SH-SY5Y (cell line): Measurements from ENCODE around the gene PAX2.

Experiments used
- GATA2 ChIP-seq: IDR thresholded peaks from 2 replicates; pipeline ENCODE4 v1.6.1; 2011; ENCODE audit warnings: mild to moderate bottlenecking, low read depth, low read length
- GATA3 ChIP-seq: IDR thresholded peaks from 2 replicates; pipeline ENCODE4 v1.6.1; 2011; ENCODE audit warnings: low read depth, mild to moderate bottlenecking, low read length, moderate library complexity

Gene PAX2

DNA sequence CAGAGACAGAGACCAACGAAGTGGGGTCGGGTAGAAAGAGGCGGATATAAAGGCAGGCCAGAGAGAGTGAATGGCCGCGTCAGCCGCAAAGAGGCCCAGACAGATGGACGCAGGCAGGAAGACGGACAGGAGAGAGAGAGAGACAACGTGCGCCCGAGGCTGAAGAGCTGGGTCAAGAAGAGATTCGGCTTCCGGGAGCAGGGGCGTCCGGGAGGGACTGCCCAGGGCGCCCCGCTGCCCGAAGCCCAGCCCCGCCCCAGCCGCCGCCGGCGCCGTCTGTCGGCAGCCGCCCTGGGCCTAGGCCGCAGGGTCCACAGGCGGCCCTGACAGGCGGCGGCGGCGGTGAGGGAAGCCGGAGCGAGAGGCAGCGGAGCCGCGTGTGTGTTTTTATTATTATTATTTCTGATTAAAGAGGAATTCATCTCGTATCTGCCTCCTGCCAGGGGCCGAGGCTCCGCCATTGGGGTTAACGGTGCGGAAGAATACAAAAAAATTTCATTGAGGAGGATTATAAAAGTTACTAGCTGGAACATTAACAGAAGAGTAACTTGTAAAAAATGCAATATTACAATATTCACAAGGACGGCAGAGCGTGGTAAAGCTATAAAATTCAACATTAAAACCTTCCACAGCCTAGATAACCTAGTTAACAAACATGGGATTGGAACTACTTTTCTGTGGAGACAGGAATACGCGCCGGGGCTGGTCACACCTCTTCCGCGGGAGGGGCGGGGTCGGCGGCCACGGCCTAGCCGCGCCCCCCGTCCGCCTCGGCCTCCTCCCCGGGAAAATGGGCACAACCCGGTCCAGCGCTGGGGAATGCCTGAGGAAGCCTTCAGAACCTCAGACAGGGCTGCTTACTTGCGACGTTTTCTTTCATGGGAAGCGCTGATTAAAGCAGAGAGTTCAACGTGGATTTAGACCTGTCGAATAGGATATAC is 29.7 kb upstream of the PAX2 start:
- TF ChIP-seq GATA3 (no peak), GATA2 (no peak)

DNA sequence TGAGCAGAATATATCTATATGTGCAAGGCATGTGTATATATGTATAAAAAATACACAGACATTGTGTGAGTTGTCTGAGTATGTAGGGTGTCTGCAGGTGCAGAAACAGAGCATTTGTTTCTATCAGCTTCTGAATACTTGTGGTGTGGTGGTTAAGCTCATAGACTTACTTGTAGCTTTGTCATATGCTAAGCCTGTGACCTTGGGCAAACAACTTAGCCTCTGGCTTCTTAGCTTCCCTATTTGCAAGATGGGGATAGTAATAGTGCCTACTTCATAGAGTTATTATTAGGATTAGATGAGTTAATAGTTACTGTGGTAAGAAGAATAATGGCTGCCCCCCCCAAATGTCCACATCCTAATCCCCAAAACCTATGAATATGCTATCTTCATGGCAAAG is 28.2 kb upstream of the PAX2 start:
- TF ChIP-seq GATA3 (no peak), GATA2 (no peak)

DNA sequence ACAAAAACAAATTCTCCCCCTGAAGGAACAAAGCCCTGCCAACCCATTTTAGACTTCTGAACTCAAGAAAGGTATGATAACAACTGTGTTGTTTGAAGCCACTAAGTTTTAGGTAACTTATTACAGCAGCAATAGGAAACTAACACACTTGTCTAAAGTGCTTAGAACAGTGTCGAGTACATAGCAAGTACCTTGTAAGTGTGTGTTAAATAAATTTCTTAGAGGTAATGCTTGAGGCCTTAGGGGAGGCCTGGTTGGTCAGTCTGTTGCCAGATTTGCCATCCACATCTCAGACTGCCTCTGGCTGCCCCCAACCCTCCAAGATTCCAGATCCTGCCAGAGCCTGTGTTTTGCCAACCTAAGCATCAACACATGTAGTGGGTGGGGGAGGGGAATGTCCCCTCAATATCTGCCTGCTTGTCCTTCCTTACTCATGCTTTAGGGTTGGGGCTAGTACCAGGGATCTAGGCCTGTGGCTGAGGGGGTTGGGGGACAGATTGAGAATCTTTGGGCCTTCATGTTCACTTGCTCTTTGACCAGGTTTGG is 27.1 kb upstream of the PAX2 start:
- TF ChIP-seq GATA3 = no peak
- TF ChIP-seq GATA2 = no peak

DNA sequence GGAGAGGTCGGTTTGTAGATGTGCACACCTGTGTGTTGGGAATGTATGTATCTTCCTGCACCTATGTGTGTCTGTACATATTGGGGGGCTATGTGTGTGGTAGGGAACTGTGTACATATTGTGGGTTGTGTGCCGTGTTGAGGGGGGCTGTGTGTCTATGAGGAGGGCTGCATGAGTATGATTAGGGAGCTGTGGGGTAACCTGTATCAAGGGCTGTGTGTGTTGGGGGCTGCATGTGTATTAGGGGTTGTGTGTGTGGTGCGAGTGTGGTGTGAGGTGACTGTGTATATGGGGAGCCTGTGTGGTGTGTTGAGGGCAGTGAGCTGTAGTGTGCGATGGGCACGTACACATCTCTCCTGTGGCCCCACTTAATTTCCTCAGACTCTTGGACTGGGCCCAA is 22.2 kb upstream of the PAX2 start:
- no peak for TF ChIP-seq GATA2
- TF ChIP-seq GATA3 = no peak

DNA sequence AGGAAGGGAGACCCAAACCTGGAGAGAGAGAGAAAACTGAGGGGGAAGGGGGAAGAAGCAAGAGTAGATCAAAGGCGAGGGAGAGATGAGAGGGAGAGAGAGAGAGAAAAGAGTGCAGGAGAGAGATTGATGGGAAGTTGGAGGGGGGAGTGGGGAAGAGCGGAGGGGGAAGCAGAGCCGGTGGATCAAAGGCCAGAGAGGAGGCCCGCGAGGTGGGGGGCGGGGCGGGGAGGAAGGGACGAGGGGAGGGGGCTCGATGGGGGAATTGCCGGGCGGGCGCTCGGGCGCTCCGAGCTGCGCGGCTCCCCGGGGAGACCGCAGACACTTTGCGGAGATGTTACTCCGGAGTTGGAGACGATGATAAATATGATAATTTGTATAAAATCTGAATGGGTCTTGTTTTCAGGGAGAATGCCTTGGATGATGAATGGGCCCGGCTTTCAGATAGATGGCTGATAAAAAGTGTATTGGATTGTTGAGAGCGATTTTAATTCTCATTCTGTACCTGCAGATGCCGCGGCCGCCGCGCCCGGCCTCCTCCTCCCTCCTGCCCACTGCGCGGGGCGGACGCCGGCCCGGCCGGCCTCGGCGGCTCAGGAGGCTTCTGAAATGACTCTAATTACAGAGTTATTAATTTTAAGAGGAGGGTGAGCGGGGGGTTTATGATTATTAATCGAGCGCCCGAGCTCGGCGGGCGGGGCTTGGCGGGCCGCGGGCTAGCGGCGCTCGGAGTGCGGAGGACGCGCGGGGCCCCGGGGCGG is 21.4 kb upstream of the PAX2 start:
- no peak for TF ChIP-seq GATA3
- no peak for TF ChIP-seq GATA2

DNA sequence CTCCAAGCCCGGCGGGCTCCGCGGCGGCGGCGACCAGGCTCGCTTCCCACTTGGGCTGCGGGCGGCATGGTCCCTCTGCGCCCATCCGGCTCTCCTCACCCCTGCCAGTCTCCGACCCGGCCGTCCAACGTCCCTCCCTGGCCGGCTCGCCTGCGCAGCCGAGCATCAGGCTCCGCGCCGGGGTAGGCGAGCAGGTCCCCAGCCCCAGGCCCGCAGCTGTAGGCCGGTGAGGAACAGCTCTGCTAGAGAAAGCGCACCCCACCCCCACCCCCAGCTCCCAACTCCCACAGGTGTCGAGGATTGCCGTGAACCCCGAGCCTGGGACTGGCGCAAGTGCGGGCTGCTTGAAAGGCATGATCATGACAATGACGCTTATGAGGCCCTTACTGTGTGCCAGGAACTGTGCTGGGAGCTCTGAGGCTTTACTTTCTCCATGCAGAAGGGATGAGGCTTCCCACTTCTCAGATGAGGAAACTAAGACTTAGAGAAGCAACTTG is 20.8 kb upstream of the PAX2 start:
- TF ChIP-seq GATA2 (no peak), GATA3 (no peak)

DNA sequence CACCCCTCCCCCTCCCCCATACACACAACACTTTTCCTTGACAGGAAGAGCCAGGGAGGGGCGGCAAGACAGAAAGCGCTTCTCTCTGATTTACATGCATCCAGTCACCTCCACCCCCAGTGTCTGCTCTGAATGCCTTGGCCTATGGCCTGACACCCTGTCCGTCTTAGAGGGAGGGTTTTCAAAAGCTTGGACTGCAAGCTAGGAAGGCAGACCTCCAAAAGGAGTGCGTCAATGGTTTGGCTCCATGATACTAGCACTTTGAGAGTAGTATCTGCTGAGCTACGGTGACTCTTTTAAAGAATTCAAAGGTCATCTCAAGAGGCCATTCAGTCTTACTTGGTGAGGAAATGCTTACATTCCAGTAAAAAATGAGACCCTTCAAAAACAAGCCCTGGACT is 20.3 kb upstream of the PAX2 start:
- TF ChIP-seq GATA3 = no peak

DNA sequence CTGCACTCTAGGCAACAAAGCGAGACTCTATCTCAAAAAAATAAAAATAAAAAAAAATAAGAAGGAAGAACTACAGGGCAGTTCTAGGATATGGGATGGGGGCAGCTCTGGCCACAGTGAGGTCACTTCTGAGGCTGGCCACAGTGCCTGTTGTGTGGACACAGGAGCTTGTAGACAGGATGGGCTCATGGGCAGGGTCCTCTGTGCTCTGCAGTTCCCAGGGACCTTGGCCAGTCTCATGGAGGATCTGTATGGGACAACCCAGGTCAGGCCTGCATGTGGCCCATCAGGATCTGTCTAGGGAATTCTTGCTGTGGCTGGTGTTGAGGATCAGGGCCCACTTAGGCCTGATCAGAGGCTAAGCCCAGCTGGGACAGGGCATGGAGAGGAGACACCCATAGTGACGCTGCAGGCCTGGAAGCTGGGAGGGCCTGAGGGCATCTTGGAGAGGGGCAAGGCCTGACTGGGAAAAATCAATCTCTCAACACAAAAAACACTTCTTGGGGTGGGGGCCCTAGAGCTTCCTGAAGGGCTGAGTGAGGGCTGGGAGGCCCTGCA is 19.4 kb upstream of the PAX2 start:
- TF ChIP-seq GATA2 (no peak), GATA3 (no peak)

DNA sequence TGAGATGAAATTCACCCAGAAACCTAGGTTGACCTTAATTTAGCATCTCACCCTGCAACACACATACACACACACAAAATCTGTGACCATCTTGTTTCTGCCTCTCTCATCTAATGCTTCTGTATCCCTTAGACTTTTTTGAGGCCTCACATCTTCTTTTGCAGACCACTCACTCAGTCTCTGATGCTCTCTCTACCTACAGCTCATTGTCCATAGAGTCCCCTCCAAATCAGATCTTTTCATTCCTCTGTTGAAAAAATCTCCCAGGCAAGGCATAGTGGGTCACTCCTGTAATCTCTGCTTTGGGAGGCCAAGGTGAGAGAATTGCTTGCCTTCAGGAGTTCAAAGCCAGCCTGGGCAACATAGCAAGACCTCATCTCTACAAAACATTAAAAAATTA is 17.6 kb upstream of the PAX2 start:
- TF ChIP-seq GATA3 = no peak
- no peak for TF ChIP-seq GATA2

DNA sequence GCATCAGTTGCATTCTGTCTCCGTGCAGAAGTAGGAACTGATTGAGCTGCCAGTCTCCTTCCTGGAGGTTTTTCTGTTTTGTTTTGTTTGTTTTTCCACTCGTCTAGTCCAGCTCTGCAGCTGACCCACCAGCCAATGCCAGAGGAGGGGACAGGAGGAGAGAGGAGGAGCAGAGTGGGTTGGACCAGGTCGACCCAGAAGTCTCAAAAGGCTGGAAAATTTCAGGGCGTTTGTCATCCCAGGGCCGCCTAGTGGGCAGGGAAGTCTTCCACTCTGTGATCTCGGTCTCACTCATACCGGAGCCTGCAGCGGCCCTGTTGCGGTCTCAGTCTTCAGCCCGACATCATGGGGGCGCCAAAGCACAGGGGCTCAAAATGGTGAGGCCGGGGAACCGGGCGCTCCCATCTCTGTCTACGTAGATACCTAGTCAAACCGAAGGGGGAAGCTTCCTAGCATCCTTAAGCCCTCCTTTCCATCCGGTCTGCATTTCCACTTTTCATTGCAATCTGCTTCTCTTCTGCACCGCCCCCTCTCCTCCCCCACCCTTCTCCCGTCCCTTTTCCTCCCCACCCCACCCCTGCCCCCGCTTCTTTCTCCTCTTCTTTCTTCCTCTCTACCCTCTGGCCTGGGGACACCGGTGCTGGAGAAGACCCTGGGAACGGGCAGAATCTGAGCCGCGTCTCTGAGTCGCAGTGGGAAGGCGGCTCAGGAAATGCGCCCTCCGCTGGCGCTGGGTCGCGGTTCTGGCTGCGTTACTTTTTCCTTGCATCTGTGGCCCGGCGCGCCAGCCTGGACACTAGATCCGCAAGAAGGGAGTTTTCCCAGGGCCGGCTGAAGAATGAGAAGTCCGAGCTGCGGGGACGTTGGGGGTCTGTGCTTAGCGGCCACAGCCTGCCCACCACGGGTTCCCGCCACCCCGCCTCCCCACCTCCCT is 16.2 kb upstream of the PAX2 start:
- TF ChIP-seq GATA3 = no peak
- no peak for TF ChIP-seq GATA2

DNA sequence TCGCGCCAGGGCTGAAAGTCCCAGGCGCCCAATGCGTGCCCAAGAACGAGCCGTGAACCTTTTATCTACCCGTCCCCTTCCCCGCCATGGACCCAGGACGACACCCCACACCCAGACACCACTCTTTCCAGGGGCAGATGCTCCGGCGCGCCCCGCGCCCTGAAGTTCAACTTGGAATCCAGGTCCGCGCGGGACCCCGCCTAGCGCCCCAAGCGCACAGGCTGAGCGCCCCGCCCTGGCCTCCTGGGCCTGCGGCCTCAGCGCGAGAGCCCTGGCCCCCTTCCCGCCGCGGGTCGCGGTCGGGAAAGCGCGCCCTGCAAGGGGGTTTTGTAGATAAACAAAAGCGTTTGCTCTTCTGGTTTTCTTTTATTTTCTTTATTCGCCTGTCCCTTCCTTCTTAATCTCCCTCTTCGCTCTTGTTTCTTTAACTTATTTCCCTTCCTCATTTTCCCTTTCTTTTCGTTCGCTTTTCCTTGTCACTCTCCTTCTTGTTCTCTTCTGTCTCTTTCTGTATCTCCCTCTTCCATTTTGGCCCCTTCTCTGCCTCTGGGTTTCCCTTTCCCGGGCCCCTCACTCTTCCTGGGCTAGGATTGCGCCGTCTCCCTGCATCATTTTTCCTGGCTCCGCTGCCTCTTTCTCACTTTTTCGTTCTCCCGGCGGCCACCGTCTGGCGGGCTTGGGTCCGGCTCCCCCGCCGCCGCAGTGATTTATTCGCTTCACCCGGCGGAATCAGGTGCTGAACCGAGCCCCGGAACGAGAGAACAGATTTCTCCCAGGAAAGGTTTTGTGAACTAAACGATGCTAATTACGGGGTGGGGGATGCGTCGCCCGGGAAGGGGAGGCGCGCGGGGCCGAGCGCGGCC is 15.3 kb upstream of the PAX2 start:
- TF ChIP-seq GATA3 (no peak), GATA2 (no peak)

DNA sequence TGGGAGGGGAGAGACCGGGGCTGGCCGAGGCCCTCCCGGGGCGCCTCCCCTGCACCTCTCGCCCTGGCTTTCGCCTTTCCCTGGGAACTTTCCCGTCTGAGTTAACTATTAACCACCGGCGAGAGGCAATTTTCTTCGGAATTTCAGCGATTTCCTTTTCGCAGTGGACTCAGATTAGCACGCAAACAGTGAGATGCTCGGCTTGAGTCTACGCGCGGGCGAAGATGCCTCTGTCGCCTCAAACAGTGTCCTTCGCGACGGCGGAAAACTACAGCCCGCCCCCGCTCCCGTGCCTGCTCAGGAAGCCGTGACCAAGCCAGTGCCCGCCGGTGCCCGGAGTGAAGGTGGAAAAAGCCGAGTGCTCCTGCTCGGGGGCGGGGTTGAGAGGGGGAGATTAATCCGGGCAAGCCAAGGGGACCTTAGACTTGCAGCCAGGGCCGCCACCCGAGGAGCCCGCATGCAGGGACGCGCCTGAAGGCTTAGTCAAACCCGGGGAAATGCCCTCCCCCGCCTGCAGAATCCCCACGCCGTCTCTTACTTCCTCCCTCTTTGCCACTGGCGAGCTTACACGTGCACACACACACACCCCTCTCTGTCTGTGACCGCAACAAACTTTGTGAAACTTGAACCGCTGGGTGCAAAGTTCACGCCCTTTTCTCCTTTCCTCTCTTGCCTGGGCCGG is 14.5 kb upstream of the PAX2 start:
- TF ChIP-seq GATA3 = no peak
- TF ChIP-seq GATA2 = no peak
